Tibial nerve (tissue), 4 donors: ENCODE results near the gene SUCO. TPM values are rescaled to one million over a fixed set of nuclear protein-coding genes. Genes with fewer than 3 reads are reported as not detected.

Experiments used
- DNase-seq, 2 donors: peaks; one replicate each; pipeline ENCODE4 v3.0.0-alpha.2; 2019; ENCODE audit warnings: low spot score in 2 of 2
- H3K27ac ChIP-seq, 4 donors: fragments of 200-600 bp; sonication (generic) in 3 of 4; one replicate each; pipeline ENCODE4 v1.5.1; 2017 to 2019; ENCODE audit warnings: mild to moderate bottlenecking in 1 of 4
- H3K27me3 ChIP-seq, 2 donors: fragments of 200-600 bp; sonication (generic) in 1 of 2; one replicate each; pipeline versions ENCODE4 v1.5.1 to v1.6.0; 2017 to 2019
- H3K36me3 ChIP-seq, 3 donors: fragments of 200-600 bp; sonication (generic); one replicate each; pipeline ENCODE4 v1.5.1; 2018 to 2019
- H3K4me1 ChIP-seq, 4 donors: fragments of 200-600 bp; sonication (generic) in 3 of 4; one replicate each; pipeline ENCODE4 v1.5.1; 2017 to 2019
- H3K4me3 ChIP-seq, 4 donors: fragments of 200-600 bp; sonication (generic) in 3 of 4; one replicate each; pipeline ENCODE4 v1.5.1; 2017 to 2019; ENCODE audit warnings: mild to moderate bottlenecking in 1 of 4, moderate library complexity in 1 of 4
- H3K9me3 ChIP-seq, 4 donors: fragments of 200-600 bp; sonication (generic) in 3 of 4; one replicate each; pipeline ENCODE4 v1.5.1; 2017 to 2019
- CTCF ChIP-seq, 5 experiments: fragments of 200-600 bp in 3 of 5; fragments of 450-650 bp in 2 of 5; sonication (generic) in 3 of 5; IDR thresholded peaks; one replicate each; pipeline ENCODE4 v1.5.1; 2016 to 2019; ENCODE audit warnings: antibody characterized with exemption in 5 of 5, mild to moderate bottlenecking in 3 of 5, moderate library complexity in 2 of 5
- EP300 ChIP-seq, 2 donors: sonication (generic); formaldehyde crosslinking; IDR thresholded peaks; one replicate each; pipeline ENCODE4 v1.6.1; 2017; ENCODE audit warnings: antibody characterized with exemption in 2 of 2, mild to moderate bottlenecking in 1 of 2
- POLR2A ChIP-seq, 2 donors: fragments of 450-650 bp; IDR thresholded peaks; one replicate each; pipeline ENCODE4 v1.6.1; 2017; ENCODE audit warnings: antibody characterized with exemption in 2 of 2, mild to moderate bottlenecking in 2 of 2, moderate library complexity in 2 of 2
- WGBS, 2 donors: methylation state at CpG; one replicate each; pipeline ENCODE4 v1.1.5; 2018; 5-methylcytosine and 5-hydroxymethylcytosine counted together
- total RNA-seq, 4 donors: library from RNA; depleted of rRNA; stranded (reverse); fragments of >200 nt; gene quantifications; one replicate each; pipeline ENCODE4 v1.1.0, GENCODE V29; 2016

Gene SUCO
- total RNA-seq, 4 donors from 2014 or later, result 33.6 to 48.6 (median 42.1) TPM

DNA sequence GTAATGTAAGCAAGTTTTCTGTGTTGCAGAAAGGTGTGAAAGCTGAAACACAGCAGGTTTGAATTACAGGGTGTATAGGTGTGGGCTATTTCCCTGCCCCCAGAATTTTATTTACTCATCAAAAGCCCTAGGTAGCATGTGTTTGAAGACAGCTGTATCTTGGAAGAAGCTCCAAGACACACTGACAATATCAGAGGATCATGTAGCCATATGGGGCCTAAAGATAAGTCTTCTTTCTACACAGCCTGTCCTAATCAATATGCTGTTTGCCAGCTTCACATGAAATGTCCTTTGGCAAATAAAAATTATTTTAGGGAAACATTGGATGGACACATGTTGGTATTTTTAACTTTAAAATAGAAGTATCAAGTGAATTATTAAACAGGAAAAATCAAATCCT, 17.5 kb upstream of the SUCO start:
- DNase-seq, result no peak
- no peaks in the 10 kb centered on the region for H3K4me1 ChIP-seq
- no peaks in the 10 kb centered on the region for H3K9me3 ChIP-seq
- no peak overlapping the region for H3K4me3 ChIP-seq
- no peaks in the 10 kb centered on the region for H3K27me3 ChIP-seq
- no peak for TF ChIP-seq CTCF (IDR thresholded peaks at IDR 0.05)
- no peak overlapping the region for H3K27ac ChIP-seq
- no peaks in the 10 kb centered on the region for H3K36me3 ChIP-seq

GRCh38 chr1:172515927-172516326, 17.0 kb upstream of the SUCO start:
- H3K27me3 ChIP-seq, result no peaks in the 10 kb centered on the region
- 70 to 71% methylated on average over 1 of the region's 1 CpG for WGBS, 2 donors
- no peaks in the 10 kb centered on the region for H3K9me3 ChIP-seq
- H3K27ac ChIP-seq, result no peak overlapping the region
- no peaks in the 10 kb centered on the region for H3K4me1 ChIP-seq
- DNase-seq, result peak in 1 of 2 donors; percentile 8
- no peaks in the 10 kb centered on the region for H3K36me3 ChIP-seq
- no peak overlapping the region for H3K4me3 ChIP-seq
- TF ChIP-seq EP300 (IDR thresholded peaks at IDR 0.05) (peak in 1 of 2 donors; percentile 57), CTCF (IDR thresholded peaks at IDR 0.05) (no peak)

DNA sequence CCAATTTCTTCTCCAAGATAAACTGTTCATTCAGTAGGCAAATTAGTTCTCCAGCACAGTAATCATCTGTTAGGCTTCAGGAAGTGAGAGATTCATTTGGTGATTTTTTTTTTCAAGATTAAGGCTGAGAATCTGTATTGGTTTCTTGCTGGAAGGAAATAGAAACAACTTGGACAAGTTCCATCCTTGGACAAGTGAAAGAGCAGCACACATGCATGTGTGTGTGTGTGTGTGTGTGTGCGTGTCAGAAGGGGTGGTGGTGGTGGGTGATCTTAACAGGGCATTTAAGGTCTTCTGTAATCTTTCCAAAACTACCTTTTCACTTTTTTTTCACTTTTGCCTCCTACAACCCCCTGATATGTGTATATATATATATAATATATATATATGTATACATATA, 15.9 kb upstream of the SUCO start:
- H3K36me3 ChIP-seq, result no peaks in the 10 kb centered on the region
- TF ChIP-seq POLR2A (IDR thresholded peaks at IDR 0.05) (no peak), EP300 (IDR thresholded peaks at IDR 0.05) (no peak), CTCF (IDR thresholded peaks at IDR 0.05) (no peak)
- WGBS, 2 donors, result 67 to 81% methylated on average over 1 of the region's 1 CpG
- no peak for DNase-seq
- H3K9me3 ChIP-seq, result no peaks in the 10 kb centered on the region
- no peaks in the 10 kb centered on the region for H3K27me3 ChIP-seq
- no peak overlapping the region for H3K4me3 ChIP-seq
- H3K4me1 ChIP-seq, result no peaks in the 10 kb centered on the region
- H3K27ac ChIP-seq, result no peak overlapping the region

DNA sequence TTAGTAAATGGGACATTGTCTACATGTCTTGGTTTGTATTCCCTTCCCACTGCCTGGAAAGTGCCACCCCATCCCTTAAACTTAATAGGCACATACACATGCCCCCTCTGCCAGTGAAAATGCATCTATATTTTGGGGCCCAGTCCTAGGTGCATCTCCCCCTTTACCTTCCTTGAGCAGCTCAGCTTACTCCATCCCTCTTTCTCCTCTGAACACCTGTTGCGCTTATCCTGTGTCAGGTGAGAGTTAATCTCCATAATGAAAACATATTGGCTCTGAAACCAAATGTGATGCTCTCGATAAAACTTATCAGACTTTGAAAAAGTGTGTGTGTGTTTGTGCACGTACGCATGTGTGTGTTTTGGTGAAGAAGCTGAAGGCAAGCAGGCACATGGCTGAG, 15.4 kb upstream of the SUCO start:
- no peaks in the 10 kb centered on the region for H3K4me1 ChIP-seq
- TF ChIP-seq CTCF (IDR thresholded peaks at IDR 0.05) (no peak), POLR2A (IDR thresholded peaks at IDR 0.05) (no peak), EP300 (IDR thresholded peaks at IDR 0.05) (no peak)
- no peaks in the 10 kb centered on the region for H3K27me3 ChIP-seq
- DNase-seq, result no peak
- no peak overlapping the region for H3K27ac ChIP-seq
- H3K9me3 ChIP-seq, result no peaks in the 10 kb centered on the region
- no peak overlapping the region for H3K4me3 ChIP-seq
- no peaks in the 10 kb centered on the region for H3K36me3 ChIP-seq
- WGBS, 2 donors, result 89 to 95% methylated on average over 4 of the region's 4 CpGs

- no peaks in the 10 kb centered on the region for H3K9me3 ChIP-seq
- no peak for TF ChIP-seq POLR2A (IDR thresholded peaks at IDR 0.05)
- DNase-seq, result no peak
- H3K4me1 ChIP-seq, result peaks cover 0 to 12% (median 6%) of the 10 kb centered on the region in 4 donors
- H3K27me3 ChIP-seq, result no peaks in the 10 kb centered on the region
- no peak overlapping the region for H3K4me3 ChIP-seq
- H3K36me3 ChIP-seq, result no peaks in the 10 kb centered on the region
- WGBS, 2 donors, result 82 to 83% methylated on average over 4 of the region's 4 CpGs
- no peak overlapping the region for H3K27ac ChIP-seq
Measured at GRCh38 chr1:172529304-172529703, 3.6 kb upstream of the SUCO start.

- no peaks in the 10 kb centered on the region for H3K36me3 ChIP-seq
- H3K9me3 ChIP-seq, result no peaks in the 10 kb centered on the region
- no peak overlapping the region for H3K4me3 ChIP-seq
- TF ChIP-seq EP300 (IDR thresholded peaks at IDR 0.05), result no peak
- TF ChIP-seq POLR2A (IDR thresholded peaks at IDR 0.05), result no peak
- no peak for TF ChIP-seq CTCF (IDR thresholded peaks at IDR 0.05)
- 58 to 65% methylated on average over 2 of the region's 2 CpGs for WGBS, 2 donors
- no peak for DNase-seq
- peaks cover 0 to 19% (median 13%) of the 10 kb centered on the region in 4 donors for H3K4me1 ChIP-seq
- no peaks in the 10 kb centered on the region for H3K27me3 ChIP-seq
- H3K27ac ChIP-seq, result no peak overlapping the region
Measured at GRCh38 chr1:172530000-172530399, 3.0 kb upstream of the SUCO start.
